ENCODE measurements around the gene TTC13. TPM values are rescaled to one million over a fixed set of nuclear protein-coding genes. Genes with fewer than 3 reads are reported as not detected.

TTC13 gene
- polyA plus RNA-seq, 1 experiment = 10.6 TPM

GRCh38 chr1:230940848-230941247 lies 37.8 kb downstream of the TTC13 start:
- TF ChIP-seq CTCF (IDR thresholded peaks at IDR 0.05; ENCODE audit: low read depth, low read length) = no peak
- Histone ChIP-seq H3K4me3 (ENCODE audit: low read depth, low read length) (no peak overlapping the region), H3K9me3 (ENCODE audit: control insufficient read depth, insufficient read depth, low read length) (no peaks in the 10 kb centered on the region), H3K27ac (ENCODE audit: low read depth, low read length) (no peak overlapping the region), H3K27me3 (ENCODE audit: control insufficient read depth, insufficient read depth, low read length) (no peaks in the 10 kb centered on the region)
- ChIA-PET POLR2A (no interaction called here), CTCF (interaction anchor here (1.0 to 1.2 kb wide), 2 partner anchors 23 to 144 kb away, joined by 3 to 4 read pairs; no protein-coding TSS in a partner anchor)
- no peak for DNase-seq (ENCODE audit: low read depth, low spot score)

- H3K4me3 ChIP-seq (ENCODE audit: low read depth, low read length) = no peak overlapping the region
- no peaks in the 10 kb centered on the region for H3K9me3 ChIP-seq (ENCODE audit: control insufficient read depth, insufficient read depth, low read length)
- TF ChIP-seq CTCF (IDR thresholded peaks at IDR 0.05; ENCODE audit: low read depth, low read length) = no peak
- H3K27ac ChIP-seq (ENCODE audit: low read depth, low read length) = no peak overlapping the region
- H3K27me3 ChIP-seq (ENCODE audit: control insufficient read depth, insufficient read depth, low read length) = no peaks in the 10 kb centered on the region
- POLR2A ChIA-PET = no interaction called here
- DNase-seq (ENCODE audit: low read depth, low spot score) = no peak
- CTCF ChIA-PET = interaction anchor here (1.0 to 1.2 kb wide), 2 partner anchors 22 to 143 kb away, joined by 3 to 4 read pairs; no protein-coding TSS in a partner anchor
Measured at GRCh38 chr1:230939806-230940489, 38.7 kb downstream of the TTC13 start.

GRCh38 chr1:230938924-230939368 lies 39.7 kb downstream of the TTC13 start:
- no peak for DNase-seq (ENCODE audit: low read depth, low spot score)
- no peak for TF ChIP-seq CTCF (IDR thresholded peaks at IDR 0.05; ENCODE audit: low read depth, low read length)
- Histone ChIP-seq H3K27me3 (ENCODE audit: control insufficient read depth, insufficient read depth, low read length) (no peaks in the 10 kb centered on the region), H3K4me3 (ENCODE audit: low read depth, low read length) (no peak overlapping the region), H3K9me3 (ENCODE audit: control insufficient read depth, insufficient read depth, low read length) (no peaks in the 10 kb centered on the region), H3K27ac (ENCODE audit: low read depth, low read length) (no peak overlapping the region)
- CTCF ChIA-PET = interaction anchor here (0.7 to 1.2 kb wide), 4 partner anchors 9 to 272 kb away, joined by 3 to 4 read pairs (median 3); no protein-coding TSS in a partner anchor
- POLR2A ChIA-PET = no interaction called here

GRCh38 chr1:230937371-230937770 lies 41.3 kb downstream of the TTC13 start:
- H3K9me3 ChIP-seq (ENCODE audit: control insufficient read depth, insufficient read depth, low read length) = no peaks in the 10 kb centered on the region
- no peak for TF ChIP-seq CTCF (IDR thresholded peaks at IDR 0.05; ENCODE audit: low read depth, low read length)
- ChIA-PET CTCF (interaction anchor here (2.0 to 2.5 kb wide), 2 partner anchors 20 to 140 kb away, joined by 5 to 7 read pairs; no protein-coding TSS in a partner anchor), POLR2A (no interaction called here)
- DNase-seq (ENCODE audit: low read depth, low spot score) = no peak
- no peaks in the 10 kb centered on the region for H3K27me3 ChIP-seq (ENCODE audit: control insufficient read depth, insufficient read depth, low read length)
- no peak overlapping the region; the same call in 1 of the 2 replicates for H3K4me3 ChIP-seq (ENCODE audit: low read depth, low read length)
- no peak overlapping the region for H3K27ac ChIP-seq (ENCODE audit: low read depth, low read length)

GRCh38 chr1:230936475-230936874 lies 42.2 kb downstream of the TTC13 start:
- Histone ChIP-seq H3K27ac (ENCODE audit: low read depth, low read length) (no peak overlapping the region), H3K27me3 (ENCODE audit: control insufficient read depth, insufficient read depth, low read length) (no peaks in the 10 kb centered on the region), H3K9me3 (ENCODE audit: control insufficient read depth, insufficient read depth, low read length) (no peaks in the 10 kb centered on the region), H3K4me3 (ENCODE audit: low read depth, low read length) (no peak overlapping the region)
- DNase-seq (ENCODE audit: low read depth, low spot score) = no peak
- POLR2A ChIA-PET = no interaction called here
- no peak for TF ChIP-seq CTCF (IDR thresholded peaks at IDR 0.05; ENCODE audit: low read depth, low read length)
- CTCF ChIA-PET = interaction anchor here (2.0 to 2.5 kb wide), 2 partner anchors 19 to 140 kb away, joined by 5 to 7 read pairs; no protein-coding TSS in a partner anchor

Data from AG04450 (cell line).